RCC 7860 (cell line): ENCODE measurements around the gene AGAP1.

Source experiments
- DNase-seq: peaks from one replicate; pipeline ENCODE4 v3.0.0-alpha.2; 2015; ENCODE audit warnings: low spot score
- FAIRE-seq: peaks from 2 replicates; lab custom pipeline; 2012; peaks lifted over from hg19 to GRCh38; lab: Jason Lieb, UNC

Gene AGAP1

GRCh38 chr2:236040600-236041328 is 546.9 kb downstream of the AGAP1 start:
- FAIRE-seq, result no peak
- DNase-seq, result no peak

GRCh38 chr2:236041616-236042015 is 547.8 kb downstream of the AGAP1 start:
- FAIRE-seq (no peak), DNase-seq (no peak)

GRCh38 chr2:236042087-236042486 is 548.2 kb downstream of the AGAP1 start:
- FAIRE-seq (no peak), DNase-seq (no peak)

GRCh38 chr2:236044191-236044590 is 550.3 kb downstream of the AGAP1 start:
- DNase-seq (no peak), FAIRE-seq (no peak)

- FAIRE-seq (no peak), DNase-seq (no peak)
Observed at GRCh38 chr2:236045251-236046235, 551.7 kb downstream of the AGAP1 start.

- FAIRE-seq, result no peak
- DNase-seq, result no peak
Observed at GRCh38 chr2:236046715-236047114, 552.9 kb downstream of the AGAP1 start.

GRCh38 chr2:236047176-236047575 is 553.3 kb downstream of the AGAP1 start:
- no peak for FAIRE-seq
- DNase-seq, result no peak

- no peak for FAIRE-seq
- no peak for DNase-seq
Observed at GRCh38 chr2:236047886-236048540, 554.2 kb downstream of the AGAP1 start.

- DNase-seq, result no peak
- FAIRE-seq, result no peak
Observed at GRCh38 chr2:236049981-236050380, 556.1 kb downstream of the AGAP1 start.

- no peak for FAIRE-seq
- DNase-seq, result no peak
Observed at GRCh38 chr2:236051351-236051750, 557.5 kb downstream of the AGAP1 start.

GRCh38 chr2:236051806-236052205 is 558.0 kb downstream of the AGAP1 start:
- FAIRE-seq (no peak), DNase-seq (no peak)

- DNase-seq (no peak), FAIRE-seq (no peak)
Observed at GRCh38 chr2:236052206-236052605, 558.4 kb downstream of the AGAP1 start.

GRCh38 chr2:236052926-236053821 is 559.3 kb downstream of the AGAP1 start:
- FAIRE-seq, result no peak
- no peak for DNase-seq

GRCh38 chr2:236054125-236054524 is 560.3 kb downstream of the AGAP1 start:
- DNase-seq, result no peak
- FAIRE-seq, result no peak

- no peak for DNase-seq
- no peak for FAIRE-seq
Observed at GRCh38 chr2:236054621-236055305, 560.9 kb downstream of the AGAP1 start.

- FAIRE-seq (no peak), DNase-seq (no peak)
Observed at GRCh38 chr2:236055471-236055870, 561.6 kb downstream of the AGAP1 start.

- no peak for DNase-seq
- no peak for FAIRE-seq
Observed at GRCh38 chr2:236056141-236056540, 562.3 kb downstream of the AGAP1 start.

GRCh38 chr2:236057375-236057774 is 563.5 kb downstream of the AGAP1 start:
- no peak for FAIRE-seq
- DNase-seq, result no peak

GRCh38 chr2:236061497-236061896 is 567.7 kb downstream of the AGAP1 start:
- DNase-seq (no peak), FAIRE-seq (no peak)

- DNase-seq, result no peak
- FAIRE-seq, result no peak
Observed at GRCh38 chr2:236061899-236062298, 568.1 kb downstream of the AGAP1 start.
